NK-92 treated with Interleukin-12 subunit alpha and Interleukin-12 subunit beta, amount 100 ng/mL, for 24 hours (cell line): ENCODE data around the gene DUSP2.
"Not testable (repeated sequence)": the region's sequence is repeated elsewhere in the genome, so short reads cannot be mapped to it uniquely, and the experiment has no call there.

Experiments
- DNase-seq: peaks from one replicate; lab custom pipeline; 2025; lab: John Stamatoyannopoulos, UW

DUSP2 gene

DNA sequence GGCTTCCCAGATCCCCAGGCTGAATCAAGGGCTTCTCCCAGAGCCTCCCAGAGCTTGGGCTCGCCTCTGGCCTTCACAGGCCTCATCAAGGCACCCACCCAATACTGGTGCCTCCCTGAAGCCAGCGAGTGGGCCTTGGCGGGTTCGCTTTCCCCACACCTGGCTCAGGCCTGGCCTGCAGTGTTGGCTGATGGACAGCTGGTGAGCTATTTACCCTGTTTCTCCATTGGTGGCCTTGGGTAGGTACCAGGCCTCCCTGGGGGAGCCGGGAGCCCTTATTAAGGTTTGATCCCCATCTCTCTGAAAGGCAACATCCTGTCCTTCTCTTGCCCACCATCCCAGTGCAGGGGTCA, 18.2 kb upstream of the DUSP2 start:
- no peak for DNase-seq

DNA sequence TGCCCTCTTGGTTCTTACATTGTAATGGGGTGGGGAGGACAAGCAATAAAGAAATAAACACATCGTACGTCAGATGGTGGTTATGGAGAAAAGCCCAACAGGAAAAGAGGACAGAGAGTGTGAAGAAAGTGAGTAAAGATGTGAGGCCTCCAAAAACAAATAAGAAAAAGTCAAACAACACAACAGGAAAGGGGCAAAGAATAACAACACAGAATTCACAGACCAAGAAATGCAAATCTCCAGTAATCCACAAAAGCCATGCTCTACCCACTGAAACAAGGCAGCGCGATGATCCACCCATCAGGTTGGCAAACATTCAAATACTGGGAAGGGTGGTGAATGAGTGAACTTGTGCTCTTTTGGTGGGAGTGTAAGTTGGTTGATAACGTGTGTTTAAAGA, 16.7 kb upstream of the DUSP2 start:
- no peak for DNase-seq

DNA sequence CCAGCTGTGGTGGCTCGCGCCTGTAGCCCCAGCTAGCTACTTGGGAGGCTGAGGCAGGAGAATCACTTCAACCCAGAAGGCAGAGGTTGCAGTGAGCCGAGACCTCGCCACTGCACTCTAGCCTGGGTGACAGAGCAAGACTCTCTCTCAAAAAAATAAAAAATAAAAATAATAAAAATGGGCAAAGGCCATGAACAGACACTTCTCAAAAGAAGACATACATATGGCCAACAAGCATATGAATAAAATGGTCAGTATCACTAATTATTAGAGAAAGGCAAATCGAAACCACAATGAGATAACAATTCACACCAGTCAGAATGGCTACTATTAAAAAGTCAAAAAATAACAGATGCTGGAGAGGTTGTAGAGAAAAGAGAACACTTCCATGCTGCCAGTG, 15.1 kb upstream of the DUSP2 start:
- not testable (repeated sequence) for DNase-seq

DNA sequence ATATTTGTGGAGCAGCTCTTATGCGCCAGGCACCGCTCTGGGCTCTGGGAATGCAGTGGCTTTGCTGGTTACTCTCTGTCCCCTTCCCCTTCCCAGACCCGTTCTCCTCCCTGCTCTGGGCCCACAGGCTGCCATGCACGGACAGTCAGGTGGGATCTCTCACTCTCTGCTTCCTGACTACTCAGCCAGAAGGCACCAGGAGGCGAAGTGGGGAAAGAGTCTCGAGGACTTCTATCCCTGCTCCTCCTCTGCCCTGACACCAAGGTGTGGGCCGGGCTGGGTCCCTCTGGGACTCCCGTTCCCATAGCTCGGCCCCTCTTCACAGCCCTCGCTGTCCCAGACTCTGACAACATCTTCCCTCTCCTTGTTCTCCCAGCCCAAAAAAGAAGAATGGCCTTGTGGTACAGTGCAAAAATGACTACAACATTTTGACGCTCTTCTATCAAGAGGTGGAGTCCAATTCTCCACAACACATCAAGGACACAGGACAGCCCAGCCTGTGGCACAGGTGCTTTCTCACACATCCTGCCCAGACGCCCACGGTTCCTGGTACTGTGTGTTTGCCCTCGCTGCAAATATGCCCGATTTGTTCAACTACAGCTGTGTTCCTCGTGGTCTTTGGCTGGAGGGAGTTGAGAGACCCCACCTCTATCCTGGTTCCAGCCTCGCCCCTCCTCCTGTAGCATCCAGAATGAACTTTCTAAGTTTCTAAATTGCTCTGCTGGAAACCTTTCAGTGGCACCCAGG, 14.0 kb upstream of the DUSP2 start:
- no peak for DNase-seq

DNA sequence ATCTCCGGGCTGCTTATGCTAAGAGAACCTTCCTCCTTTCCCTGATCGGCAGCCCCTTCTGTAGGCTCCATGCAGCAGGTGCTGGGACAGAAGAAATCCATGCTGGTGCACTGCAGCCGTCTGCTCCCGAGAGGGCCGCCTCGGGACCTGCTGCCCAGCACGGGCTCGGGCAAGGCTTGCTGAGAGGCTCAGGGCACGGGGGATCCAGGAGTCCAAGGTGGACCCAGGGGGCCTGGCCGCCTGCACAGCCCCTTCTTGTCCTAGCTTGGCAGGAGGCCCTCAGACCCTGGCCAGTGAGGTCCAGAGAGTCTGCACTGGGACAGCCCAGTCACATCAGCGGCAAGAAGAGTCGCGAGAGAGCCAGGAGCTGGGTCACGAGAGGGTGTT, 13.3 kb upstream of the DUSP2 start:
- no peak for DNase-seq

DNA sequence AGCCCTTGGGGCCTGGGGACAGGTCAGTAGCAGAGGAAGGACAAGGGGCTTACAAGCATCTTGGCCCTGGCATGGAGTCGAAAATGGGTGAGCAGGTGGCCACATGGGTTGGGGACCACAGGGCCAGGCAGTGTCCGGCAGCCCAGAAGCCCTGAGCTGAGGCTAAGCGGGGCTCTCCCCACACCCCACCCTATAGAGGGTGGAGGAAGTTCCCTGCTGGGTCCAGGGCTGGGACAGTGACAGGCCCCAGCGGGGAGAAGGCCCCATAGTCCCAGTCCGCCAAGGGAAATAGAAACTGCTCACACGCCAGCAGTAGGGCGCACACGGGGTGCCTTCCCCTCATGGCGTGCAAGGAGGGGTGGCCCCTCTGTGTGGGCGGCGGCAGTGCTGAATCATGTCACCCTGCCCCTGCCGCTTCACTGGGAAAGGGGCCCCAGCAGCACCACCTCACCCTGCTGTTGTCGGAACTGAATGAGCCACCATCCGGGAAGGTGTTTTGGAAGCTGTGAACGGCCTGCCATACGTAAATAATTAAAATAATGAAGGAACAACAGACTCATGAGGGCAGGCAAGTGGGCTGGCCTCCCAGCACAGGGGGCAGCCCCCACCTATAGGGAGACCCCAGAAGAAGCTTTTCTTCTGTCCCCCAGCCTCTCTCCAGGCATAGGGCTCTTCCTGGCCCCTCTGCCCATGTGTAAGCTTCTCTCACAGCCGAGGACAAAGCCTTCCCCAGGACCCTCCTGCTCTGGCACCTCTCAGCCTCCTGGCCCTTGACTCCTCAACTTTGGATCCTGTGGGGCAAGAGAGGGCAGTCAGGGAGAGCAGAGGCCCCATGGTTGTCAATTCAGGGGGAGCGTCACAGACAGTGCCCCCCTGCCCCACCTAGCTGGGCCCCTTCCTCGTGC, 12.7 kb upstream of the DUSP2 start:
- no peak for DNase-seq

DNA sequence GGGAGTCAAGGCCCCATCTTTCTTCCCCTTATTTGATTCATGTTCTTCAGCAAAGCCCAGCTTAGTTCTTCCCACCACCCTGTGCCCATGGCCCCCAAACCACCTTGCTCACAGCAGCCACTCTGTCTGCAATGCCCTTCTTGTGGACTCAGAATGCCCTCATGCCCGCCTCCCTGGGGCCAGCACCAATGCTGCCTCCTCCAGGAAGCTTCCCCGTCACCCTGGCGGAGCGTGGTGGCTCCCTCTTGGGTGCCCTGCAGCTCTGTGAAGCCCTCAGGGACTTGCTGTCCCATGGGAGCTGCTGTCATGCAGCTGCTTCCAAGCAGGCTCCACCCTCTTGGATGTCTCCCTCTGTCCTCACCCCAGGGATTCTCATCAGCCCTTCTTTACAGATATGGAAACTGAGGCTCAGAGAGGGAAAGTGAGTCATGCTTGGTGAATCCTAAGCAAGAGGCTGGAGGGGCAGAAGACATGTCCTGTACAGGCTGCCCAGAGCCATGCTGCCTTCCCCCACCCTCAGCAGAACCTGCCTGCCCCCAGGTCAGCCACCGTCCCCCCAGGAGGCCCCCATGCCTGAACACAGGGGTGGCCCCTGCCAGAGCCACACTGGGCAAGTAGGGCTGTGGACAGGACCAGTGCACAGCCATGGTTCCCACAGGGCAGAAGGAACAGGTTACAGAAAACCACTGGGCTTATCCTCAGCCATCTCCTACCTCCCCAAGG, 11.8 kb upstream of the DUSP2 start:
- no peak for DNase-seq

DNA sequence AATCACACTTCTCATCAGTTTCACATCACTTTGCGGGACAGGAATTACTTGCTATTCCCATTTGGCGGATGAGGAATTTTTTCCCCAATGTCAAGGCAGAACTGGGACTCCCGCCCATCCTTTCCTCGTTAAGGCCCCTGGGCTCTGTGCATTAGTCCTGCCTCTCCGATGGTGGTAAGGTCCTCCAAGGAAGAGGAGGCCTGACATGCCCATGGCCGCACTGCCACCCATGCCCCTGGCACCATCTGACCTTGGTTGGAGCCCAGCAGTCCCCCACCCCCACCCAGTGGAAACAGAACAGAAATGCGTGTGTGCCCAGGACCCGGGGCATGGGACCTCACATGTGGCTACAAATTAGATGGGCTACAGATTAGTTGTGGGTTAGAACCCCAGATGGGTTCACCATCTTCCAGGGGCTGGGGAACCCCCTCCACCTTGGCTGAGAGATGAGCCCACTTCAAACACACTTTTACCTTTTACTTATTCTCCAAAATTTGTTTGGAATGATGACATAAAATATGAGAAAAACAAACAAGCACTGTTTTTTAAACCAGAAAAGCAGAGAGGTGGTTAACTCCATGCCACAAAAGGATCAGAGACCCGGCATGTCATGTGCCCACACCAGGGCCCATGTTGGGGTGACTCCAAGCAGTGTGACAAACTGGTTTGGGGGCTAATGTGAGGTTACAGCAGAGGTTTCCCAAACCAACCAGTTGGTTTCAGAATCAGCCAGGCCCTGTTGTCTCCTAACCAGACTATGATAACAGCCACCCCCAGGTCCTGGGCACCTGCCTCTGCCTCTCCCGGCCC, 11.0 kb upstream of the DUSP2 start:
- no peak for DNase-seq

DNA sequence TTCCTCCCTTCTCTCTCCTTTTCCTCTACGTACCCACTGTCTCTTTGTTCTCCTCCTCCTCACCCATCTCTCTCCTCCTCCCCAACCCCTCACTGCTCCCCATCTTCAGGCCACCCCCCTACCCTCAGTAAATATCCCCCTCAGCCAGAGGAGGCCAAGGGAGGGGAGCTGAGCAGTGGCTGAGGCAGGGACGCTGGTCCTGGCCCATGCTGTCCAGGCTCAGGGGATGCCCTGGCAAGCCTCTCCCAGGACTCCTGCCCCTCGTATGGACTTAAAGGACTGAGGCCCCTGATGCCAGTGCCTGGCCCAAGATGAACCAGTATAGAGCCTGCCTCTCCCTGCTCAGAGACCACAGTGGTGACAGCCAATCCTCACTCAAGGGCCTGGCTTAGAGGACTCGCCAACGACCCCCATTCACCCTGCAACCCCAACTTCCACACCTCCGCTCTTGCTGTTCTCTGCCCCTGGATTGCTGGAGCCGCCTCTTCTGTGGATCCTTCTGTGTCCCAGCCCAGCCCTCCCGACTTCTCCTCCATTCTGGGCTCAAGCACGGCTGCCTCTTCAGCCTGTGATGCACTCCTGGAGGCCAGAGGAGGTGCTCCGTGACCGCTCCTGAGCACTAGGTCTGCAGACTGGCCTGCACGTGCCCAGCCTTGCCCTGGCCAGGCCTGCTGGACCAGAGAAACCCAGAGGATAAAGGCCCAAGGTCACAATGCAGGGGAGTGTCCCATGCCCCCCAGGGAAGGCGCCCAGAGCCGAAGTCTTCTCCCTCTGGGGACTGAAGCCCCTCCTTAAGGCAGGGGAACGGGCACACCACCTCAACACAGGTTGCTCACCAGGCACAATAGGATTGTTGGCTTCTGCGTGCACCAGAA, 9.5 kb upstream of the DUSP2 start:
- DNase-seq: no peak

DNA sequence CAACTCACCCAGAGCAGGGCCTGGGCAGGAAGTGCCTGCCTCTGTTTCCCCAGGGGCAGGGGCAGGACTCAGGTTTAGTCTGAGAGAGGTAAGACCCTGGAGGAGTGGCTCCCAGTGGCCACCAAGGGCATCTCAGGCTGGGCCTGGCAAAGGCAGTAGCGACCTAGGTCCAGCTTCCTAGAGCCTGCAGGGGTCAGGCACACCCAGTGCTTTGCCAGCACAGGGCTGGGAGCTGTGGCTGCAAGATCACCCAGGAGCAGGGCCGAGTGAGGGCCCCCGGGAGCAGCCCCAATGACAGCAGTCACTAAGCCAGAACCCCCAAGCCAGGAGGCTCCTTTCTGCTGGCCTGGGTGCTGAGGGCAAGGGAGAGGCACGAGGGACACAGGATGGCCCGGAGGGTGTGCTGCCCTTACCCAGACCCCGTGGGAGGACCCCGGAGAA, 8.8 kb upstream of the DUSP2 start:
- DNase-seq: no peak

DNA sequence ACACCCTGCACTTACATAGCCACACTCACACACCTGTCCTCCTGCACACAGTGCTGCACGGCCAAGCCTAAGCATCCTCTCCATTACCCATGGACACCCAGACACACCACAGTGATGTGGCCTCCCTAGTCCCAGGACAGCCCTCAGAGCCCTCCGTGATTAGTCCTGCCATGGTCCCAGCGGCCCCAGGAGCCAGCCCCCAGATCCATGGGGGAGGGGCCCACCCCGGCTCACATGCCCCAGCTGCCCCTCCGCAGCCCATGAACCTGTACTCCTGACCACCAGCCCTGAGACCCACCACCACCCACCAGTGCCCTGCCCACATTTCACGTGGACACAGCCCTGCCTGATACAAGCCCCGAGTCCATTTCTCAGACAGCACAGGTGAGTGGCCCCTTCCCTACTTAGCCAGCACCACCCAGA, 8.1 kb upstream of the DUSP2 start:
- DNase-seq: no peak

DNA sequence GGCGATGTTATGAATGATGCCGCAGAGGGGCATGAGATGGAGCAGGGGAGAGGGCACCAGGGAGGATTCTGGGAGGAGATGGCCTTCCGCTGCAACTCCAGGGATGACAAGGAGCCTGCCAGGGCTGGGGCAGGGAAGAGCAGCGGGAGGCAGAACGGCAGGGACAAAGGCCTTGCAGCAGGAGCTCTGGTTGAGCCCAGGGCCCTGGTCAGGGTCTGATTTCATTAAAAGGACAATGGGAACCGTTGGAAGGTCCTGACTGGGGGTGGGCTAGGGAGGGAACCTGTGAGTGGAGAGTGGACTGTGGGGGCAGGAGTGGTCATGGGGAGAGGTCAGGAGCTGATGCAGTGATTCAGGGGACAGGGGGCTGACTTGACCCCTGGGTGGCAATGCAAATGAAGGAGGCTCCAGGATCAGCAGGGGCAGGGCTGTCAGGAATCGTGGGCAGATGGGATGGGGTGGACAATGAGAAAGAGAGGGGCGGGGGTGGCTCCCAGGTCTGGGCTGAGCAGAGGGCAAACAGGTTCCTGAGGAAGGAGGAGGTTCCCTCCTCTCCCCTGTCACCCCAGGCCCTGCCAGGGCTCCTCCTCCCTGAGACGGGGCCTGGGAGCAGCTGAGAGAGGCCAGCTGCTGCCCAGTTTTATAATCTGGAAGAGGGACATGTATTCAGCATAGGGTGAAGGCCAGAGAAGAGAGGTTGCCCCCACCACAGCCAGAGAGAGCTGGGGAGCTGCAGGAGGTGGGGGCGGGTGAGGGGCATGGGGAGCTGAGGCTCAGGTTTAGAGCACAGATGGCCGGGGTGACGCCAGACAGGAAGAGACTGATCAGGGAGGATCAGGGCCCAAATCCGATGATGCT, 7.3 kb upstream of the DUSP2 start:
- DNase-seq: no peak

DNA sequence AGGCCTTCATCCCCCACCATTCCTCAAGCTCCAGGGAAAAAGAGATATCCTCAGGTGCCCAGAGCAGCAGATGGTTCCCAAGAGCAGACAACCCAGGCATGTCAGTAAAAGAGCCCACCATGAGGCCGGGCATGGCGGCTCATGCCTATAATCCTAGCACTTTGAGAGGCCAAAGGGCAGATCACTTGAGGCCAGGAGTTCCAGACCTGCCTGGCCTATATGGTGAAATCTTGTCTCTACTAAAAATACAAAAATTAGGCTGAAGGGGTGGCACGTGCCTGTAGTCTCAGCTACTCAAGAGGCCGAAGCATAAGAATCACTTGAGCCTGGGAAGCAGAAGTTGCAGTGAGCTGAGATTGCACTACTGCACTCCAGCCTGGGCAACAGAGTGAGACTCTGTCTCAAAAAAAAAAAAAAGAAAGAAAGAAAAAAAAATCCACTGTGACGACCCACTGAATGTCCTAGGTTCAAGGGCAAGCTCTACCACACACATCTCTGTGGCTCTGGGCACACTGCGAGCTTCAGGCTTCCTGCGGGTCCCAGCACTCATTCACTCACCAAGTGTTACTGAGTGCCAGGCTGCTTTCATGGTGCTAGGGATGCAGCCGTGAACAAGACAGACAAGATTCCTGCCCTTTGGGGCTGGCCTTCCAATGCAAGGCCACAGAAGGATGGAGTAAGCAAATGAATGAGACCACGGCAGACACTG, 6.5 kb upstream of the DUSP2 start:
- no peak for DNase-seq

DNA sequence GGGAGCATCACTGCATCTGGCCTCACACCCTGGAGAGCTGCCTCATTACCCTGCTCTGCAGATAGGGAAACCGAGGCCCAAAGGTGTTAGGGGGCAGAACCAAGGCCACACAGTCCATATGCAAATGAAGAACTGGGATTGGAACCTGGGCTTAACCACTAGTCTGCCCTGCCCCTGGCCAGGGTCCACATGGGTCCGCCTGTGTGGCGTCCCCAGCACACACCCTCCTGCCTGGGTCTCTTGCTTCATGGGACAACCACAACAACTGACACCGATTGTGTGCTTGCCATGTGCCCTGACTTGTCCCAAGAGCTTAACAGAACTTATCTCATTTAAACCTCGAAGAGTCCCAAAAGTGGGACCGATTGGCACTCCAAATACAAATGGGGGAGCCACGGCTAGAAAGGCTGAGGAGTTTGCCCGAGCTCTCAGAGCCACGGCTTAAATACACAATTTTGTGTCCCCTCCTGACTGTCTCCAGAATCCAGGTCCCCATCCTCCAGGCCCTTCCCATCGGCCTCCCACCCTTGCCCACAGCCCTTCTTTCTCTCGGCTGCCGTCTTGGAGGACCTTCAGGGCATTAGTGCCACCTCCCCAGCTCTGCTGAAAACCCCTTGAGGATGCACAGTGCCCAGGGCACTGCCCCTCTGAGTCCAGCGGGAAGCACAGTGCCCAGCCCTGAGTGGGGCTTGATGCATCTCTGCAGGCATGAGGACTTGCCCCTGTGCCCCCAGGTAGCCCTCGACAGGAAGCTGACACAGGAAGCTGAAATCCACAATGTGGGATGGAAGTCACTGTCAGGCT, 5.8 kb upstream of the DUSP2 start:
- DNase-seq: no peak

DNA sequence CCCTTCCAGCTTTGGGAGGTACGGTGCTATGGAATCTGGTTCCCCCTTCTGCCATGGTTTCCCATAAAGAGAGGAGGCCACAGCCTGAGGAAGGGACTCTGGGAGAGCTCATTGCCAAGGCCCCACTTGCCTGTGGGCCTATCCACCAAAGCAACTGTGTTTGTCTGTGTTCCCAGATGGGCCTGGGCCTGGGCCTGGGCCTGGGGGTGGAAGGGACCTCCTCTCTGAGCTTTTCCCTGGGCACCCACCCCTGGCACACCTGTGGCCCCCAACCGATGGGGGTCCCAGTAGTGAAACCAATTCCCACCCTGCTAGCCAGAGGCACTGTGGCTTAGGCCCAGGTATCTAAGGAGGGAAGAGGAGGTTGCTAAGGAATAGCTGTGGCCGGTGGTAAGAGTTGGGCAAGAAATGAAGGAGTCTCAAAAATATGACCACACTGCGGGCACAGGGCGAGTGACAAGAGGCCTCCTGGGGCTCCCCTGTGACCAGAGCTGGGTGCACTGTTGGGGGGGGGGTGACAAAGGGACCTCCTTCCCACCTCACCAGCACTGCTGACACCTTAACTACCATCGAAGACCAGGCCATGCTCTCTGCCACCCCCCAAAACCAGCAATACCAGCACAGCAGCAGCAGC, 4.9 kb upstream of the DUSP2 start:
- no peak for DNase-seq

DNA sequence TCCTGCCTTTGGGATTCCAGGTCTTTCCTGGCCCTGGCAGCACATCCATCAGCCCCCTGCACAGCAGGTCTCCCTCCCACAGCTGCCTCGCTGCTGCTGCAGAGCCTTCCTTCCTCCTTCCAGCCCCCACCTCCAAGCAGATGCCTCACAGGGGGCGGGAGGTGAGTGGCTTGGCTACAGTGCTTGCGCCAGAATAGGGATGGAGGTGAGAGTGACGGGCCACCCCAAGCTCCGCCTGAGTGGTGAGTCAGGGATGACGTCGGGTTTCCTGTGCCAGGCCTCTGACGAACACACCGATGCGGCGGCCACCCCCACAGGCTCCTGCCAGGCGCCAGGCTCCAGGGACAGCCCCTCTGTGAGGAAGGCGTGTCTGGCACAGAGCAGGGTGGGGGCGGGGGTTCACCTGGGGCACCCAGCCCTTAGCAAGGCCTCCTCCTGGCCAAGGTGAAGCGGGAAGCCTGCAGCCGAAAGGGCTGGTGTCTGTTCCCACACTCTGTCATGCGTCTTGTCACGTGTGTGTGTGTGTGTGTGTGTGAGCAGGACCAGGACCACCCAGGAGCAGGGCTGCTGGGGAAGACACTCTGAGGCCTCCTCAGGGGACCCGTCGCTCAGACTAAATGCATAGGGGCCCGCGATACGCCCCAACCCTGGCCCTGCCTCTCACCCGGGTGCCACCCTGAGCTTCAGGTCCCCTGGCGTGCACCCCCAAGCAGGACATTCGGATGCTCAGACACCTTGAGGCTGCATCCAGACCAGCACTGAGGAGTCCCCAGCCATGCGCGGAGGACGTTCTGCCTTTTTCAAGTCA, 3.4 kb upstream of the DUSP2 start:
- peak; percentile 91 for DNase-seq

DNA sequence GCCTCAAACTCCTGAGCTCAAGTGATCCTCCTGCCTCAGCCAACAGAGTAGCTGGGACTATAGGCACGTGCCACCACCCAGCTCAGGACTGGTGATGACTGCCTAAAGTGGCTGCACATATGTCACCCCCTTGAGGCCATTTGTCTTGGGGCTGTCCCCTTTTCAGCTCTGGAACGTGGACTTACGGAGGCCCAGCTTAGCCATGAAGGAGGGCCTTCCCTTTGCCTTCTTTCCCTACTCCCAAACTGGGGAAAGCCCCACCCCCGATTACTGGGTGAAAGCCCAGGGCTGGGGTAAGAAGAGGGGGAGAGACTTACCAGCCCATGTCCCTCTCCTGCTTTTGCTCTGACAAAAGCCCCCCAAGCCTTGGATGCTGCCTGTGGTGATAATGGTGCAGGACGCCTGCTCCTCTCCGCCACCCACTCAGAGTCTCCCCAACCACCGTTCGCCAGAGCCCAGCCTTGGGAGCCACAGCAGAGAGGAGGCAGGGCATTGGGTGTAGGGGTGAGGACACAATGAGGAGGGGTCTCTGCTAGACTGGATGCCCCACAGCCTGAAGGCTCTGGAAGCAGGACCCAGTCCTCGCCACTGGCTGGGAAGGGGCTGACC, 2.5 kb upstream of the DUSP2 start:
- no peak for DNase-seq
